Bronchial epithelial cell (primary cell): ENCODE measurements around the gene LRP1-AS. TPM values are rescaled to one million over a fixed set of nuclear protein-coding genes. Genes with fewer than 3 reads are reported as not detected.

Experiments
- DNase-seq: peaks from one replicate; pipeline ENCODE4 v3.0.0-alpha.2; 2010; ENCODE audit warnings: low read depth
- FAIRE-seq: peaks from 2 replicates; lab custom pipeline; 2011; peaks lifted over from hg19 to GRCh38; lab: Jason Lieb, UNC
- H3K27me3 ChIP-seq: 2 replicates; pipeline ENCODE4 v1.5.1; 2011; ENCODE audit warnings: low read length; ENCODE audit not compliant: control insufficient read depth, insufficient read depth
- H3K36me3 ChIP-seq: 2 replicates; pipeline ENCODE4 v1.5.1; 2011; ENCODE audit warnings: low read length; ENCODE audit not compliant: control insufficient read depth, insufficient read depth
- H3K4me3 ChIP-seq: 2 replicates; pipeline ENCODE4 v1.5.1; 2011; ENCODE audit warnings: mild to moderate bottlenecking, low read depth, low read length, control low read depth
- total RNA-seq: library from RNA; depleted of rRNA; stranded (reverse); fragments of >200 nt; gene quantifications from 2 replicates; pipeline ENCODE4 v1.2.1, GENCODE V29; 2014
- TF ChIP-seq, protein P1 (sequence below): IDR thresholded peaks from 2 replicates; pipeline ENCODE4 v1.5.1; 2011; ENCODE audit warnings: mild to moderate bottlenecking, moderate library complexity, low read length, control low read depth, inconsistent platforms; ENCODE audit not compliant: insufficient read depth, severe bottlenecking

The LRP1-AS gene
- total RNA-seq, 1 donor from 2014 or later: not detected

GRCh38 chr12:57194253-57194652, 46.8 kb upstream of the LRP1-AS start:
- DNase-seq: no peak
- TF ChIP-seq, protein P1, sequence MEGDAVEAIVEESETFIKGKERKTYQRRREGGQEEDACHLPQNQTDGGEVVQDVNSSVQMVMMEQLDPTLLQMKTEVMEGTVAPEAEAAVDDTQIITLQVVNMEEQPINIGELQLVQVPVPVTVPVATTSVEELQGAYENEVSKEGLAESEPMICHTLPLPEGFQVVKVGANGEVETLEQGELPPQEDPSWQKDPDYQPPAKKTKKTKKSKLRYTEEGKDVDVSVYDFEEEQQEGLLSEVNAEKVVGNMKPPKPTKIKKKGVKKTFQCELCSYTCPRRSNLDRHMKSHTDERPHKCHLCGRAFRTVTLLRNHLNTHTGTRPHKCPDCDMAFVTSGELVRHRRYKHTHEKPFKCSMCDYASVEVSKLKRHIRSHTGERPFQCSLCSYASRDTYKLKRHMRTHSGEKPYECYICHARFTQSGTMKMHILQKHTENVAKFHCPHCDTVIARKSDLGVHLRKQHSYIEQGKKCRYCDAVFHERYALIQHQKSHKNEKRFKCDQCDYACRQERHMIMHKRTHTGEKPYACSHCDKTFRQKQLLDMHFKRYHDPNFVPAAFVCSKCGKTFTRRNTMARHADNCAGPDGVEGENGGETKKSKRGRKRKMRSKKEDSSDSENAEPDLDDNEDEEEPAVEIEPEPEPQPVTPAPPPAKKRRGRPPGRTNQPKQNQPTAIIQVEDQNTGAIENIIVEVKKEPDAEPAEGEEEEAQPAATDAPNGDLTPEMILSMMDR: no peak
- no peak for FAIRE-seq
- Histone ChIP-seq H3K27me3 (no peaks in the 10 kb centered on the region), H3K36me3 (peaks cover 65% of the 10 kb centered on the region), H3K4me3 (no peak overlapping the region)

DNA sequence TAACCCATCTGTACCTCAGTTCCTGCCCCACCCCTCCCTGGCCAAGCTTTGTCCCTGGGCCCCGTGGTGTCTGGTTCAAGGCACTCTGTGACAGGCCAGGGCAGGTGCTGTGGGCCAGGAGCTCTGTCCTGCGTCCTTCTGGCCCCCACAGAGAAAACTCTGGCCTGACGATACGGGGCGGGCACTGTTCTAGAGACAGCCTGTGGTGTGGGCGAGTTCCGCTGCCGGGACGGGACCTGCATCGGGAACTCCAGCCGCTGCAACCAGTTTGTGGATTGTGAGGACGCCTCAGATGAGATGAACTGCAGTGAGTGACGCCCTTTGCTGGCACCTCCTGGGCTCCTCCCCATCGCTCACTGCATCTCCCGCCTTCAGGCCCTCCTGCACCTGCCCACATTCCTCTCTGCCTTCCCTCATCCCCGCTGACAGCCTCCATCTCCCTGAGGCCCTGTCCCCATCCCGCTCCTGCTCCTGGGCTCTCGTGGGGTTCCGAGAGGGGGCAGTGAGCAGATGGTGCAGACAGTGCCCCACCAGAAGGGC, 46.4 kb upstream of the LRP1-AS start:
- no peak for FAIRE-seq
- peaks cover 69% of the 10 kb centered on the region for H3K36me3 ChIP-seq

DNA sequence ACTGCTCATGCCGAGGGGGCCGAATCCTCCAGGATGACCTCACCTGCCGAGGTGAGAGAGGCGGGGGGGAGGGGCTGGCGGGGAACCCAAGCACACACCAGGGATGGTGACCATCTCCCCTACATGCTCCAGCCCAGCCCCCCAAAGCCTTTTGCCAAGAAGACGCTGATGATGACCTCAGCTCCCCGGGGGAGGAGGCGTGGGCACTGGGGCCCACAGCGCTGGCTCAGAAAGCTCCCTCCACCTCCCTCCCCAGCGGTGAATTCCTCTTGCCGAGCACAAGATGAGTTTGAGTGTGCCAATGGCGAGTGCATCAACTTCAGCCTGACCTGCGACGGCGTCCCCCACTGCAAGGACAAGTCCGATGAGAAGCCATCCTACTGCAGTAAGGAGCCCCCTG, 45.5 kb upstream of the LRP1-AS start:
- no peak for FAIRE-seq
- Histone ChIP-seq H3K36me3 (peaks cover 69% of the 10 kb centered on the region), H3K27me3 (no peaks in the 10 kb centered on the region), H3K4me3 (no peak overlapping the region)
- no peak for DNase-seq
- TF ChIP-seq, protein P1: no peak

More for the DNA sequence above, 46.4 kb upstream of the LRP1-AS start:
- Histone ChIP-seq H3K4me3 (no peak overlapping the region), H3K27me3 (no peaks in the 10 kb centered on the region)
- DNase-seq: no peak
- TF ChIP-seq, protein P1: no peak

GRCh38 chr12:57191410-57191809, 44.0 kb upstream of the LRP1-AS start:
- TF ChIP-seq, protein P1: no peak
- DNase-seq: no peak
- H3K36me3 ChIP-seq: peaks cover 69% of the 10 kb centered on the region
- FAIRE-seq: no peak
- H3K4me3 ChIP-seq: no peak overlapping the region
- no peaks in the 10 kb centered on the region for H3K27me3 ChIP-seq

- Histone ChIP-seq H3K27me3 (no peaks in the 10 kb centered on the region), H3K36me3 (peaks cover 67% of the 10 kb centered on the region), H3K4me3 (no peak overlapping the region)
- no peak for DNase-seq
- TF ChIP-seq, protein P1: no peak
- no peak for FAIRE-seq
Measured at GRCh38 chr12:57190821-57191220, 43.4 kb upstream of the LRP1-AS start.

- Histone ChIP-seq H3K4me3 (no peak overlapping the region), H3K36me3 (peaks cover 67% of the 10 kb centered on the region), H3K27me3 (no peaks in the 10 kb centered on the region)
- FAIRE-seq: no peak
- TF ChIP-seq, protein P1: no peak
- no peak for DNase-seq
Measured at GRCh38 chr12:57190037-57190436, 42.6 kb upstream of the LRP1-AS start.
